Endothelial cell (in vitro differentiated cells): Measurements from ENCODE around the gene RAPGEF5. TPM values are rescaled to one million over a fixed set of nuclear protein-coding genes. Genes with fewer than 3 reads are reported as not detected.

ENCODE experiments used
- DNase-seq: peaks from one replicate; pipeline ENCODE4 v3.0.0; 2021; ENCODE audit warnings: low spot score
- H3K27ac Mint-ChIP-seq: one replicate; pipeline ENCODE4 v1.8.0; 2021; ENCODE audit warnings: mixed read lengths, inconsistent platforms; ENCODE audit not compliant: unreplicated experiment
- H3K27me3 Mint-ChIP-seq: one replicate; pipeline ENCODE4 v1.8.0; 2021; ENCODE audit warnings: mild to moderate bottlenecking, moderate library complexity, mixed read lengths, inconsistent platforms; ENCODE audit not compliant: unreplicated experiment
- H3K36me3 Mint-ChIP-seq: one replicate; pipeline ENCODE4 v1.8.0; 2021; ENCODE audit warnings: mild to moderate bottlenecking, low read depth, mixed read lengths, inconsistent platforms; ENCODE audit not compliant: unreplicated experiment
- H3K4me1 Mint-ChIP-seq: one replicate; pipeline ENCODE4 v1.8.0; 2021; ENCODE audit warnings: mild to moderate bottlenecking, mixed read lengths, inconsistent platforms; ENCODE audit not compliant: unreplicated experiment
- H3K4me3 Mint-ChIP-seq: one replicate; pipeline ENCODE4 v1.8.0; 2021; ENCODE audit warnings: mild to moderate bottlenecking, mixed read lengths, inconsistent platforms; ENCODE audit not compliant: unreplicated experiment
- H3K9me3 Mint-ChIP-seq: one replicate; pipeline ENCODE4 v1.8.0; 2021; ENCODE audit warnings: mixed read lengths, inconsistent platforms; ENCODE audit not compliant: unreplicated experiment
- total RNA-seq: library from RNA; stranded (reverse); fragmentation: NEBNext Ultra II Directional; extraction: Animal tissue kit (Norgen Biotek cat#: 25700); gene quantifications from one replicate; pipeline ENCODE4 v1.2.1, GENCODE V29; 2021; ENCODE audit not compliant: unreplicated experiment
- TF ChIP-seq, protein P1 (sequence below): fragments of 200-600 bp; sonication (generic); IDR thresholded peaks from one replicate; pipeline ENCODE4 v1.5.0; 2021; ENCODE audit warnings: antibody characterized with exemption; ENCODE audit not compliant: unreplicated experiment

Gene RAPGEF5
- total RNA-seq, 1 donor from 2014 or later: 135 TPM

DNA sequence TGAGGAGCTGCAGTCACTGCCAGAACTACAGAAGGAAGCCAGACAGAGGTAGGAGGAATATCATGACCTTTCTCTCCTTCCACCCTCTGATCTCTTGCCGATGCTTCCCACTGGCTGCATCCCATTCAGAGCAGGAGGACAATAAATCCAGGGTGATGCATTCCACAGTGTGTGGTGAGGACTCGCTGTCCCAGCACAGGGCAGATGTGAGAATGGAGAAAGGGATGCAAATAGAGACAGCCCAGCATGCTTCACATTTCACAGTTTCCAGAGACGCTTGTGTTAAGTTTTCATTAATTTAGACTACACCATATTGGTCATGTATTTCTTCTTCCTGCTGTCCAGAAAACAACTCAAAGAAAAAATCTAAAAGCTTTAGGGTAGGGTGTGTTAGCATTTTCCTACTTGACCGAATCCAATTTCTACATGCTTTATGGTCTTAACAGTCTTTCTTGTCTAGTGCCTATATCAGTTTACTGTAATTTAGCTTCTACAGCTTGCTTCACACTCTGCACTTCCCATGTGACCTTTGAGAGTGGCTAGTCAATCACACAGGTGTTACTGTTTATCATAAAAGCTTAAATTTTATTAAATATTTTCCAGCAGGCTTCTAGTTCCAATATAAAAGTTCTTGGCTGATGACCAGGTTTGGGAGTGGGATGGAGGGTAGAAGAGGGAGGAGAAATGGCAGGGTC is 155.6 kb downstream of the RAPGEF5 start:
- Mint-ChIP-seq H3K4me3 (peak overlapping the region; percentile 16), H3K36me3 (peaks cover 65% of the 10 kb centered on the region), H3K27ac (no peak overlapping the region), H3K4me1 (peaks cover 39% of the 10 kb centered on the region), H3K27me3 (peaks cover 3% of the 10 kb centered on the region), H3K9me3 (no peaks in the 10 kb centered on the region)
- TF ChIP-seq, protein P1, sequence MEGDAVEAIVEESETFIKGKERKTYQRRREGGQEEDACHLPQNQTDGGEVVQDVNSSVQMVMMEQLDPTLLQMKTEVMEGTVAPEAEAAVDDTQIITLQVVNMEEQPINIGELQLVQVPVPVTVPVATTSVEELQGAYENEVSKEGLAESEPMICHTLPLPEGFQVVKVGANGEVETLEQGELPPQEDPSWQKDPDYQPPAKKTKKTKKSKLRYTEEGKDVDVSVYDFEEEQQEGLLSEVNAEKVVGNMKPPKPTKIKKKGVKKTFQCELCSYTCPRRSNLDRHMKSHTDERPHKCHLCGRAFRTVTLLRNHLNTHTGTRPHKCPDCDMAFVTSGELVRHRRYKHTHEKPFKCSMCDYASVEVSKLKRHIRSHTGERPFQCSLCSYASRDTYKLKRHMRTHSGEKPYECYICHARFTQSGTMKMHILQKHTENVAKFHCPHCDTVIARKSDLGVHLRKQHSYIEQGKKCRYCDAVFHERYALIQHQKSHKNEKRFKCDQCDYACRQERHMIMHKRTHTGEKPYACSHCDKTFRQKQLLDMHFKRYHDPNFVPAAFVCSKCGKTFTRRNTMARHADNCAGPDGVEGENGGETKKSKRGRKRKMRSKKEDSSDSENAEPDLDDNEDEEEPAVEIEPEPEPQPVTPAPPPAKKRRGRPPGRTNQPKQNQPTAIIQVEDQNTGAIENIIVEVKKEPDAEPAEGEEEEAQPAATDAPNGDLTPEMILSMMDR: no peak
- no peak for DNase-seq

DNA sequence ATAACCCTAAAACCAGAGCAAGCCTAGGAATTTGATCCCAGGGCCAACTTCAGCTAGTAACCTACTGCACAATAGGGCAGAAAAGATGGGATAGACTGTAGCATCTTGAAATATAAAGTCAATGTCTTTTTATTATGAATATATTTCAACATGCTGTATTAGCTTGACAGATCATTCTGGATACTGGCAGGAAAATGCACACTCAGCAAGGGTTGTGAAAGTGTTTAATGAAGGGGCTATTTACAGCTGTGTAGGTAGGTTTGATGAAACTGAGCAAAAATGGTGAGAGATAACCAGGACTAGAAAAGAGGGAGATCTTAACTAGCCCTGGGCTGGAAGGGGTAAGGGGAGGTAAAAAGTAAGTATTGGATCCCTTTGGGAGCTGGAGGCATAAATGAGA is 156.2 kb downstream of the RAPGEF5 start:
- Mint-ChIP-seq H3K9me3 (no peaks in the 10 kb centered on the region), H3K27ac (peak overlapping the region; percentile 2), H3K36me3 (peaks cover 66% of the 10 kb centered on the region), H3K4me3 (peak overlapping the region; percentile 33), H3K4me1 (peaks cover 40% of the 10 kb centered on the region), H3K27me3 (peaks cover 3% of the 10 kb centered on the region)
- TF ChIP-seq, protein P1: no peak
- DNase-seq: no peak

DNA sequence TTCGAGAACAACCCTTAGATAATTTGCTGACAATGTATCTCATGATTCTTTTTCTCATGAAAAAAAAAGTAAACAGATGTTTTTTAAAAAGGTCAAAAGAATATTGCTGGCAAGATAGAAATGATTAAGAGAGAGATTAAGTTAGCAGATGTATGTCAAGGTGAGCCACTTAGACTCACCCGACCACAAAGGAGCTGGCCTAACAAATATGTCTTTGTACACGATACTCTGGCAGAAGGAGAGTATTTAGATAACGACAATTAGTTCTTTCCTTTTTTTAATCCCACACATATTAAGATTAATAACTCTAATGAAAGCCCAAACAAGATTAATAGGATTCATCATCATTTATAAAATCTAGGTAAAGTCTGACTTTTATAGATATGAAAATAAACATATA is 156.7 kb downstream of the RAPGEF5 start:
- TF ChIP-seq, protein P1: no peak
- Mint-ChIP-seq H3K4me1 (peaks cover 40% of the 10 kb centered on the region), H3K4me3 (no peak overlapping the region), H3K27me3 (peaks cover 3% of the 10 kb centered on the region), H3K9me3 (no peaks in the 10 kb centered on the region), H3K27ac (no peak overlapping the region), H3K36me3 (peaks cover 66% of the 10 kb centered on the region)
- DNase-seq: no peak

DNA sequence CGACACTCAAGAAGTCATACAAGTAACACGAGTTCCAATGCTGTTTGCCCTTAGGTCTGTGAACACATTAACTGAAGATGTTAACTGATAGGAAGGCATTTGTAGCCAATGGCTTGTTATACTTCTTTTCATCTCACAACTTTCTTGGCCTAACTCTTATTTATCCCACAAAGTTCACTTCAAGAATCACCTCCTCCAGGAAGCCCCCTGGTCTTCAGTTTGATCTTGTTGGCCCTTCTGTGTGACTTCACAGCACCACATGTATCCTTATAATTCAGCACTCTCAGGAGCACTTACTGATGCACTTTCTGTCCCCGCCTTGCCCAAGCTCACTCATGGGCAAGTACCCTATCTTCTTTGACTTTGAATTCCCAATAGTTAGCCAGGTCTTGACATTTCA is 159.6 kb downstream of the RAPGEF5 start:
- peak overlapping the region; percentile 39 for H3K4me3 Mint-ChIP-seq
- H3K9me3 Mint-ChIP-seq: no peaks in the 10 kb centered on the region
- H3K27ac Mint-ChIP-seq: peak overlapping the region; percentile 42
- TF ChIP-seq, protein P1: no peak
- DNase-seq: no peak
- peaks cover 5% of the 10 kb centered on the region for H3K27me3 Mint-ChIP-seq
- H3K4me1 Mint-ChIP-seq: peaks cover 55% of the 10 kb centered on the region
- peaks cover 54% of the 10 kb centered on the region for H3K36me3 Mint-ChIP-seq

DNA sequence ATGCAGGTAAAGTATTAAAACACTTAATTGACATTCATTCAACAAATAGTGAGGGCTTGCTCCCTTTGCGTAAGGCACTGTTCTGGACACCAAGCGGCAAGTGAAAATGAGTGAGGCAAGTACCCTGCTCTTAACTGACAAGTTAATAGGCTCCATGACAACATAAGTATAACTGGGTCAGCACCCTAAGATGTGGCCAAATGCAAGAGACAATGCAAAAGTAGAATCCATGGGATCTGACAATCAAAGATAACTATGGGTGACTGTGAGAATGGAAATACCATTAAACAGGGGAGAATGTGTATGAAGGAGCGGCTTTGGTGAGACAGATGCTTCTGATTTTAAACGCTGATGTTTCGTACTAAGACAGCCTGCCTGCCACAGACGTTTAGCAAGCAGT is 160.5 kb downstream of the RAPGEF5 start:
- Mint-ChIP-seq H3K9me3 (no peaks in the 10 kb centered on the region), H3K27me3 (peaks cover 5% of the 10 kb centered on the region), H3K4me1 (peaks cover 63% of the 10 kb centered on the region), H3K4me3 (no peak overlapping the region), H3K27ac (no peak overlapping the region), H3K36me3 (peaks cover 53% of the 10 kb centered on the region)
- DNase-seq: no peak
- TF ChIP-seq, protein P1: no peak
